Activated CD4-positive, alpha-beta T cell treated with anti-CD3 and anti-CD28 coated beads for 1 hour (primary cell): ENCODE results near the gene VDAC1.
"Not testable (repeated sequence)": the region's sequence is repeated elsewhere in the genome, so short reads cannot be mapped to it uniquely, and the experiment has no call there.

Source experiments
- DNase-seq: peaks from one replicate; pipeline ENCODE4 v3.0.0-alpha.2; 2020

The VDAC1 gene

DNA sequence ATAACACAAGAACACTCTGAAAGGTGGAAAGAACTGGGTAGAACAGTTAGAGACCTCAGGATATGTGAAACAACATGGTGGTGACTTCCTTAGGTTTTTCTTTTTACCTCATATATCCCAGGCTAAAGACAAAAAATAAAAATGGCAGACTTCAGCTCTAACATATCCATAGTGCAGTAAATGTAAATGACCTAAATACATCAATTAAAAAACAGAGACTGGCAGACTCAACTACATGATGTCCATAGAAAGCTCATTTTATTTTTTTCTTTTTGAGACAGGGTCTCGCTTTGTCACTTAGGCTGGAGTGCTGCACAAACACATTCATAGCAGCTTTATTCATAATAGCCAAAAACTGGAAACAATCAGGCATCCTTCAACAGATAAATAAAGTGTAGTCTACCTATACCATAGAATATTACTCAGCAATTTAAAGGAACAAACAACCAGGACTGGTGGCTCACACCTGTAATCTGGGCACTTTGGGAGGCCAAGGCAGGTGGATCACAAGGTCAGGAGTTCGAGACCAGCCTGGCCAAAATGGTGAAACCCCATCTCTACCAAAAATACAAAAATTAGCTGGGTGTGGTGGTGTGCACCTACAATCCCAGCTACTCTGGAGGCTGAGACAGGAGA, 41.2 kb downstream of the VDAC1 start:
- no peak for DNase-seq

DNA sequence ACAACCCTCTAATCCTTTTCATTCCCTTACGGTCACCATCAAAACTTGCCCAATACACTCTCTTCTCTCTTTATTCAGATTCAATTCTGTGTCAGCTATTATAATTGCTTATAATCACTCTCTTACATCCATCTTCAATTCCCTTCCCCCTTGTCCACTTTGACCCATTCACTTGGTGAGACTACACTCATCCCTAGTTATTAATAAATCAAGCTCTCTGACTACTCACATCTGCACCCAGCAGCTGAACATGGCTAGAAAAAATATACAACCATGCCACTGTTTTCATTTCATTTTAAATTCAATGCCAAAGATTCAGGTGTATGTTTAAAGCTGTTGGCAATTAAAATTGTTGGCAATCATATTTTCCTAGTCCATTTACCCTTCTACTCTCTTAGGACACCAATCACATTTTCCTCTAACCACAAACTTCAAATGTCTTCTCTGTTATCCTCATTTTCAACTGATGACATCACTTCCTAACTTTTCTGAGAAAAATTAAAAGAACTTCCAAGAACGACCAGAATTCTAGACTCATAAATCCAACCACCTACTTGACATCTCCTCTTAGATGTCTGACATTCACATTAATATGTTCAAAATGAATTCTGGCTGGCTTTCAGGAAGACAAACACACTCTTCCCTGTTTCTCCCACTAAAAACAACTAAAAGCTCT, 41.8 kb downstream of the VDAC1 start:
- DNase-seq, result no peak

DNA sequence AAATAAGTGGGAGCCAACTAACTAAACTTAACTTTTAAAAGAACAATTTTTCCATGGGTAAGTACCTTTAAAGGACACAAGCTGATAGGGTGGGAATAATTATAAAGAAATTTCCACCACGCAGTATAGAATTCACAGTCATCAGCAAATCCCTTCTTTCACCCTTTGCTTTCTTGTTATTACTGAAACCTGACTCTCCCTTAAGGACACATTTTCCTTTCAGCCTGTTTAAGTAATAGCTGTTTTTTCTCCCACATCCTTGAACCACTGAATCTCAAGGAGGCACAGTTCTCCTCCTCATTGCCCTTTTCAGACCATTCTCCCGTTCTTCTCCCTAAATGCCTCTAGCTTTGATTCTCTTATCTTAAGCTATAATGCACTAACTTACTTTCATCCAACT, 42.6 kb downstream of the VDAC1 start:
- no peak for DNase-seq

DNA sequence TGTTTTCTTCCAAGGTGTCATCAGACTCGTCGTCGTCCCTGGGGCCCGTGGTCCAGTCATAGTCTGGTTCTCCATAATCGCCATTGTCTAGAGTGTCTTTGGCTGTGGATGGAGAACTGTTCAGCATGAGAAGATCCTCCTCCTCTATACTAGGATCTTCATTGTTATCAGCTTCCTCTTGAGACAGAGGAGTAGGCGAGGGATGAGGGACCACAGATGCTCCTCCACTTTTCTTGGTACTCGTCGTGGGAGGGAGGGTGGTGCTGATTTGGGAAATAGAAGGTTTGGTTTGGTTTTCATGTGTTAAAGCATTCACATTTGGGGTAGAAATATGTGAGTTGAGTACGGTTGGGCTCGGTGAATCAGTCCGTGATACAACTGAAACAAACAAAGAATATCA, 45.1 kb downstream of the VDAC1 start:
- no peak for DNase-seq

DNA sequence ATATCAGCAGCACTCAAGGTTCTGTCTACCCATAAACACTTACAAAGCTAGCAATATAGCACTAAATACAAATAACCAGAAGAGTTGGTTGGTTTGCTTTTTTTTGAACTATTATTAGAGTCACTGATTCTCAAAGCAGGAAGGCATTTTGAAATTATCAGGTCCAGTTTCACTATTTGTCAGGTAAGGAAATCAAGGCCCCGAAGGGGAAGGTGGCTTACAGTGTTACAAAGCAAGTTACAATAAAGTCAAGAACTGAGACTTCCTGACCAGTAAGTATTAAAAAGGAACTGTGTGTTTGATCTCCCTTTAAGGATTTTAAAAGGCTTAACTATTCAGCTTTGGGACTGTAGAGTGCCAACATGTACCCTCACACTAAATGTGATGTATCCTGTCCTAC, 47.2 kb downstream of the VDAC1 start:
- no peak for DNase-seq

DNA sequence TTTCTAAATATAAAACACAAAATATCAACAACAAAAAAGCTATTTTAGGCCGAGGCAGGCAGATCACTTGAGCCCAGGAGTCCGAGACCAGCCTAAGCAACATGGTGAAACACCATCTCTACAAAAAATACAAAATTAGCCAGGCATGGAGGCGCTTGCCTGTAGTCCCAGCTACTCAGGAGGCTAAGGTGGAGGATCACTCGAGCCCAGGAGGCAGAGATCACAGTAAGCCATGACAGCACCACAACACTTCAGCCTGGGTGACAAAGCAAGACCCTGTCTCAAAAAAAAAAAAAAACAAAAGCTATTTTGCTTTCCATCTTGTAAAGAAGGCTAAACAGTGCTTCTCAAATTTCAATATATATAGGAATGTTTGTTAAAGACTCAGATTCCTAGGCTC, 47.7 kb downstream of the VDAC1 start:
- DNase-seq, result no peak

DNA sequence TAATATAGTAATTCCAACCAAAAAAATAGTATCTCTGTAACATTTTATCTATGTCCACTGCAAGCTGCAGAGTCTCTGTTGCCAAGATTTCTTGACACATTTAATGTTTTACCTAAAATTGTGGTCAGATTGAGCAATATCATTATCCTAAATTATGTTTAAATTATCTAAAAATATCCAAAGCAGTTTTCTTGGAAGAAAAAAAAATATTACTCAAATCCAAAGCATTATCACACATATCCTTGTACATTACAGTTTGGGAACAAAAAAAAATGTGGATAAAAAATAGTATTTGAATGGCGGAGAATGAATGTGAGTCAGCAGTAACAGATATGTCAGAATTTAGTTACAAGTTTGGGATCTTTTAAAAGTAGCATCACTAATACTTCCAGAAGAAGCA, 48.6 kb downstream of the VDAC1 start:
- not testable (repeated sequence) for DNase-seq

DNA sequence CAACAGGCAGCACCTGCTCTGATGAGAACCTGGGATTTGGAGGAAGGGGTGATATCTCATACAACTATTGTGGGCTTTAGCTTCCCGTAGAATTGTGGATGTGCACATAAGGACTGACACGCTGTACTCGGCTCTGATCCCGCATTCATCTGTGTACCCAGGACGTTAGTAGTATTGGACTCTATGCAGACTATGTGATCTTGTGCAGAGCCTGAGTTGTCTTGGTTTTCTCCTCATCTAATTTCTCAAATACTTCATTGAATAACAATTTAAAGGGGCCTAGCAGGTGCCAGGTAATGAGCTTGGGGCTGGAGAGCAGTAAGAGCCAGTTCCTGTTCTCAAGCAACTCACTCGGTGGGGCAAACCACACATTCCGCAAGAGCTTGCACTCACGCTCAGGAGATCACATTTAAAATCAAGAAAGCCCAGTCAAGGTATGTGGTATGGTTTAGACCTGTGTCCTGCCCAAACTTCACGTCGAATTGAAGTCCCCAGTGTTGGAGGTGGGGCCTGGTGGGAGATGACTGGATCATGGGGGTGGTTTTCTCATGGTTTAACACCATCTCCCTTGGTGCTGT, 51.1 kb downstream of the VDAC1 start:
- DNase-seq, result no peak

DNA sequence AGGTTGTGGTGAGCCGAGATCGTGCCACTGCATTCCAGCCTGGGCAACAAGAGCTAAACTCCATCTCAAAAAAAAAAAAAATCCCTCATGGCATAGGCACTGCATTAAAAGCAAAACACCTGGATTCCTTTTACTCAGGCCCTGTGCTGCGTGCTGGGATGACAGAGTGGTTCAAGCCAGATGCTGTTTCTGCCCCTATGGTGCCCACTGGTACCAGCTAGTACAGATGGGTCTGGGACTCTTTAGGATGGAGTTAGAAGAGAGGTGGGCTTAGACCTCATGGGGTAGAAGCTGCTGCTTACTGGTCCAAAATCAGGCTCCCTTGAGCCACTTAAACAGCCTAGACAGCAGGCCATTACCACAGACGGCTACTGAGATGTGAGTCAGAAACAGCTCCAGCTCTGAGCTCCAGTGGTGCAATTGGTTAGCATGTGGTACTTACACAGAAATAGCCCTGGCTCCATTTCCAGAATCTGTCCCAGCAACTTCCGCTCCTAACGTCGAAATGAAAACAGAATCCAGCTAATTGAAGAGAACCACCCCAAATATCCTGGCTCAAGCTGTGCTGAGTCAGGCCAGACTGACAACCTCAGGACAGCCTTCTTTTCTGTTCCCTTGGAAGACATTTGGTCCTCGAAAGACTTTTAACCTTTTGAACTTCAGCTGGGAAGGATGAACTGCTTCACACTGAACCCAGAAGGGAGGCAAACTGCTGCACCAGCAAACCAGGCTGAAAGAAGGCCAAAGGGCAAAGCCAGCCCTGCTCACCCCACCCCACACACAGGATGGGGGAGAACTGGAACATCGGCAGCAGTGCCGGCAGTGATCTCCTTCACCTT, 51.8 kb downstream of the VDAC1 start:
- DNase-seq, result no peak

DNA sequence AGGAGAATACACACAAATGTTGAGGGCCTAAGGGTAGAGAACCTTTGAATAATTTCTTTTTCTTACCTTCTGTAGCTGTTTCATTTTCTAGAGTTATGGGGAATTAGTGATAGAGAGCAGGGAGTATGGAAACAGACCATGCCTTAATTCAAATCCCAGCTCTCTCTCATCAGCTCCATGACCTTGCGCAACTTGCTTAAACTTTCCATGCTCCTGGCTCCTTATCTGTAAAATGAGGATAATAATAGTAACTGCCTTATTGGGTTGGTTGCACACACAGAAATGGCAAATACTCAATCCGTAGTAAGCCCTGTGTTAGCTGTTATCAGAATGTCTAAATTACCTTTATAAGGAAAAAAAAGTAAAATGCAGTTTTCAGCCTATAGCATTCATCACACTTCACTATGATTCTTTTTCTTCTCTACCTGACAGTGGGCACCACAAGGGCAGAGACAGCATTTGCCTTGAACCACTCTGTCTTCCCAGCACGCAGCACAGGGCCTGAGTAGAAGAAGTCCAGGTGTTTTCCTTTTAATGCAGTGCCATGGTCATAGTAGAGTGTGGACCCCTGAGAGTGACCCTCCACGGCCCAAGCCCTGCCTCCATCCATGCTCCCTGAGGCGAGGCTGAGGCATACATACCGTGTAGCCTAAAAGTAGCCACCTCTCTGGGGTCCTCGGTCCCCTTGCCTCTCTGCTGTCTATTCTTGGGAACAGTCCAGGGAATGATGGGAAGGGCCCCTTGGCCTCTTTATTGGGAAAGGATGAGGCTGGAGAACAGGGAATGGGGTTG, 53.8 kb downstream of the VDAC1 start:
- DNase-seq, result no peak

DNA sequence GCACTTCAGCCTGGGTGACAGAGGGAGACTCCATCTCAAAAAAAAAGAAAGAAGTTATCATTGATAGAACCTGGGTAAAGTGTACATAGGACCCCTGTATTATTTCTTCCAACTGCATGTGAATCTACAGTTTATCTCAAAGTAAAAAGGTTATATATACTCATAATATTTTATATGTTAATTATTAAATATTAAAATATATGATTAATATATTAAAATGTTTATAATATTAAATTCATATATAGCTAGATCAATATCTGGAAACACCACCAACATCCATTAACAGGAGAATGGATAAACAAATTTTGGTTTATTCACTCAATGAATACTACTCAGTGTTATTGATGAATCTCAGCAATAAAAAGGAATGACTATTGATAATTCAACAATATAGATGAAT, 56.1 kb downstream of the VDAC1 start:
- no peak for DNase-seq

DNA sequence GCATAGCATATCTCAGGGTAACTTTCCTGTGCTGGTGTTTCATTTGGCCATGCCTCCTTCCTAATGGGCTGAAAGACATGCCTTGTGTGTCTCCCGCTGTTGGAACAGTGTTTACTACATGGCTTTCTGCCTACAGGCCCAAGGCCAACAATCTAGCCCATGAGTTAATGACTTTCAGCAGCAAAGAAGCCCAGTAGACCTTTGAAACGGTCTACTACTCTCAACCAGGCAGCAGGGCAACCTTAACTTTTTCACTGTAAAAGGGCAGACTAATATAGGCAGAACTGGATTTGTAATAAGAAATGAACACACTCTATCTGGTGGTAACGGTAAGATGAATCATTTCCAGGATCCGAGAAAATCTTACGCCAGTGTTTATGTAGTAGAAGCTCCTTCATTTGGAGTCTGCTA, 57.3 kb downstream of the VDAC1 start:
- DNase-seq, result no peak

DNA sequence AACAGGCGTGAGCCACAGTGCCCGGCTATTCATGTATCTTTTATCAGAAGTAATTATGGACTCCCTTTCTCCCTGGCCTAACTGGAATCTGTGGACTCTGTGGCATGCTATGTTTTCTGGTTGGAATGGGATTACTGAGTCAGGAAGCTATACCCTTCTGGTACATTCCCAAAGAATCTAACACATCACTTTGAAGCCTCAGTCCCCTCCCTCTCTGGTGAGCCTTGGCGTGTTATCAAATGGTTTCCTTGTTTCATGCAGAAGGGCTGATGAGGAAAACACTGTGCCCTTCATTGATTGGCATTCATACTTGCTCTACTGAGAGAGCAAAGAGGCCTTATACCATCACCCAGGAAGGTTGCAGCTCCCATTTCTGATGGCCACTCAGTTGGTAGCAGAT, 59.2 kb downstream of the VDAC1 start:
- DNase-seq, result no peak

DNA sequence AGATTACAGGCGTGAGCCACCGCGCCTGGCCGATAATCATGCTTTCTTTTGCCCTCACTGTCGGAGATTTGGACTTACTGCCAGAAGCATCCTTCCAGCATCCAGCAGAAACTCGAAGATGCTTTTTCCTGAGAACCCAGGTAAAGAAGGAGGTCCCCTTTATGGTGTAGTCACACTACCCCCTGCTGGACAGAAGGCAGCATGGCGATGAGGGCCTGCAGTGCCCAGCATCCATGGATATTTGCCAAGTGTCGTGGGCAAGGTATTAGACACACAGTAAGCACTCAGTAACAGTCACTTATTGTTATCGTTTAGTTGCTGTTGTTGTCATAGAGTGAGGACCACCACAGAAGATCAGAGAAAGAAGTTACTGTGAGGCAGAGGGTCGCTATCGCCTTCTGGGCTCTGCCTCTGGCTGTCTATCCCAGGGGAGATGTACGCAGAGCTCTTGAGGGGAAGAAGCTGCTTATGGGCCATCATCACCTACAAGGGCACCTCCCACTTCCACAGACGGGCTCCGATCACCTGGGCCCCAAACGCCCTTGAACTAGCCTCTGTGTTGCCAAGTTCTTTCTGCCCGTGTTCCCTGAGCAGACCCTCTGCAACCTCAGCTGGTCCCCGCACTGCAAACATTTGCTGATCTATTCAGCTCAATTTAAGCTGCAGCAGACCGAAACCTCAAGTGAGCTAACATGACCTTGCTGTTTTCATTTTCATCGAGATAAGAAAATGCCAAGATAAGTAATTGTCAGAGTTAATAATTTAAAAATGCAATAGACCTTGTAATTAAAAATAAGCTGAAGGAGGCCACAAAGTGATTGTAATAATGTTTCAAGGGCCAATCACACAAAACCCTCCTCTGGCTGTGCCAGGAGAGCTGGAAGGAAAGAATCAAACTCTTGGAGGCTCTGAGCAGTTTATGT, 60.3 kb downstream of the VDAC1 start:
- no peak for DNase-seq

DNA sequence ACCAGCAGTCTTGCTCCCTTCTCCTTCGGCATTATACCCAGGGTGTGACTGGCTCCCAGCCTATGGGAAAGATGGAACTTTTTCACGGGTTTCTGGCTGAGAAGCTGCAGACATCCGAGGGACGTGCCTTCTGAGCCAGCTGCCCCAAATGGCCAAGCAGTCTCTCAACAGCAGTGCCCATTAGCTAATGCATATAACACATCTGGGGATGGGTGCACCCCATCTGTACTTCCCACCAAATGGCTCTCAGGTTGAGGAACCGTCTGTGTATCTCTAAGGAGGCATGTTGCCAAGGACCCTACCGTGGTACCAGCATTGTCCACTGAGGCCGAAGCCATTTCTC, 61.3 kb downstream of the VDAC1 start:
- no peak for DNase-seq

DNA sequence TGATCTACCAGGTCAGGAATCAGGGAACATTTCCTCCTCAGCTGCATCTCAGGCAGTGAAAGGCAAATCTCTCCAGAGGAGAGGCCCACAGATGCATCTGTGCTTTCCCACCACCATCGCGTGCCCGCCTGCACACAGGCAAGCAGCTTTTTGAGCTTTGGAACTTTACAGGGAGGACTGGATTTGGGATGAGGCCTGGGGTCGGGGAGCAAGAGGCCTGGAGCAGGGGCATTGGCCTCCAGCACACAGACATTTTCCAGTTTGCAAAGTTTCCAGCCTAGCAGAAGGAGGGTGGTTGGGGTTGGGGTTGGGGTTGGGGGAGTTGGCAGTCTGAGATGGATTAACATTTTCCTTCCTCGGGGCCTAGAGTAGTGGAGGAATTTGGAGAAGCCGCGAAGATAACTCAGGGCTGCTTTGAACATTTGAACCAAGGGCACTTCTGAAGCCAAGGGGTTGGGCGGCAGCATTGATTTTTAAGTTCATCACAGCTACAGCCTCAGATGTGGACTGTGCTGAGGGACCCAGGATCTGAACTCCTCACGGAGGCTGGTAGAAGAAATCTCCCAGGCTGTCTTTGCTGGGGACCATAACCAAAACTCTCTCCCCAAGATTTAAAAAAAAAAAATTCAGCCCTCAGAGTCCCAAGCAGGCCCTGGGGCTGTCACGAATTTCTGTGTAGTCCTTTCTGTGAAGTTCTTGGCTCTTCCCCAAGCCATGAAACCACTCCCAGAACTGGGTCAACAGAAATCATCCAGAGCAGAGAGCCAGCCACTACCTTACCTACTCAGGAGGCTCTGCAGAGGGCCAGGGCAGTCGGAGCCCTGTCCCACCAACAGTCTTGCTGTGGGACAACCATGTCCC, 61.9 kb downstream of the VDAC1 start:
- DNase-seq, result no peak

DNA sequence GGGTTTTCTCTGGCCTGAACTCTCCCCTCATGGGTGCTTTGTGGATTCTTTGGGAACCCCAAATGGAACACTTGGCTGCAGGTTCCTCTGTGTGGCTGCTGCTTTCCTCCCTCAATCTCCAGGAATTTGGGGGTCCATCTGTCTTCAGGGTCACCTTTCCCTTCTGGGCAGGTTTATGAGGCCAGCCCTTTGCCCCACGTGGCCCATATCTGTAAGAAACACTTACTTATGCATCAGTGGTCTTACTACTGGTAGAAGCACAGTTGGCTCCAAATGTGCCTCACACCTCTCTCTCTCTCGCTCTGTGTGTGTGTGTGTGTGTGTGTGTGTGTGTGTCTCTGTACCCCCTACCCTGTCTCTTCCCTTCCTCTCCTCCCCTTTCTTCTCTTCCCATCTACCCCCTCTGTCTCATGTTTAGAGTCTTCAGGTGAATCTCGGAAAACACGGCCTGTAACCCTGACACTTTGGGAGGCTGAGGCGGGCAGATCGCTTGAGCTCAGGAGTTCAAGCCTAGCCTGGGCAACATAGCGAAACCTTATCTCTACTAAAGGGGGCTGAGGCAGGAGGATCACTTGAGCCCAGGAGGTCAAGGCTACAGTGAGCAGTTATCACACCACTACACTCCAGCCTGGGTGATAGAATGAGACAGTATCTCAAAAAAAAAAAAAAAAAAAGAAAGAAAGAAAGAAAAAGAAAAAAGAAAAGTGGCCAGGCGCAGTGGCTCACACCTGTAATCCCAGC, 63.1 kb downstream of the VDAC1 start:
- no peak for DNase-seq

DNA sequence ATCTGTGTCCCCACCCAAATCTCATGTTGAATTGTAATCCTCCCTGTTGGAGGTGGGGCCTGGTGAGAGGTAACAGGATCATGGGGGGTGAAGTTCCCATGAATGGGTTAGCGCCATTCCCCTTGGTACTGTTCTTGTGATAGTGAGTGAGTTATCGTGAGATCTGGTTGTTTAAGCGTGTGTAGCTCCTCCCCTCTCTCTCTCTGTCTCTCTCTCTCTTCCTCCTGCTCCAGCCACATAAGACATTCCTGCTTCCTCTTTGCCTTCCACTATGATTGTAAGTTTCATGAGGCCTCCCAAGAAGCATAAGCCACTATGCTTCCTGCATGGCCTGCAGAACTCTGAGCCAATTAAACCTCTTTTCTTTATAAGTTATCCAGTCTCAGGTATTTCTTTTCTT, 65.1 kb downstream of the VDAC1 start:
- DNase-seq, result no peak

DNA sequence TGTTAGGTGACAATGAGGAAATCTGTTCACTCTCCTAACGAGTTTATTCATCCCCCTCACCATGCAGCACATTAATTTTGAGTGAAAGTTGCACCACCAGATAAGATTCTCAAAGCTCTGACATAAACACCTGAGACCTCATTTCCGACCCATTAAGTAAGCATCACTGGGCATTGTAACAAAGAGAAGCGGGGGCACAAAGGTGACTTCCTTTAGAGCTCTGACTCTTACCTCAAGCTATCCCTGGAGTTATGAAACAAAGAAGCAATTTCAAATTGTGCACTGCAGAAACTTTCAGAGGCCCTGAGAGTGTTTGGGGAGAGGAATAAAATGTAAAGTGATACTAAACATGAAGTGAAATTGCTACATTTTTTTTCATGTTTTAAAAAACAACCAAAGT, 65.8 kb downstream of the VDAC1 start:
- no peak for DNase-seq
